MCF 10A (cell line): ENCODE measurements around the gene BORCS5. TPM values are rescaled to one million over a fixed set of nuclear protein-coding genes. Genes with fewer than 3 reads are reported as not detected.

Experiments used
- BruUV-seq: library from RNA; stranded (reverse); fragments of 400-500 nt; replicated peaks from 2 replicates; lab custom pipeline; 2021; lab: Mats Ljungman, UMichigan
- CTCF ChIA-PET: fragments of 300-600 bp; sonication (Branson Sonifier 250); formaldehyde crosslinking; extraction: SDS; loops from one replicate; lab custom pipeline; 2021; ENCODE audit warnings: antibody characterized with exemption, inconsistent platforms; lab: Yijun Ruan, JAX
- POLR2A ChIA-PET: fragments of 300-600, 350-650 bp; sonication (Branson Sonifier 250); formaldehyde crosslinking; extraction: SDS; loops from one replicate; lab custom pipeline; 2020; ENCODE audit warnings: antibody characterized with exemption, inconsistent platforms; lab: Yijun Ruan, JAX
- DNase-seq: peaks from one replicate; pipeline ENCODE4 v3.0.0-alpha.2; 2018; ENCODE audit not compliant: unreplicated experiment
- H3K27ac Mint-ChIP-seq: one replicate; pipeline ENCODE4 v1.8.0; 2022; ENCODE audit warnings: mild to moderate bottlenecking, low read depth, mixed read lengths; ENCODE audit not compliant: unreplicated experiment
- H3K27me3 Mint-ChIP-seq: one replicate; pipeline ENCODE4 v1.8.0; 2022; ENCODE audit warnings: mixed read lengths; ENCODE audit not compliant: insufficient read depth, unreplicated experiment
- H3K36me3 Mint-ChIP-seq: one replicate; pipeline ENCODE4 v1.8.0; 2022; ENCODE audit warnings: mild to moderate bottlenecking, moderate library complexity, mixed read lengths; ENCODE audit not compliant: insufficient read depth, unreplicated experiment
- H3K4me1 Mint-ChIP-seq: one replicate; pipeline ENCODE4 v1.8.0; 2022; ENCODE audit warnings: mixed read lengths; ENCODE audit not compliant: insufficient read depth, unreplicated experiment
- H3K4me3 Mint-ChIP-seq: one replicate; pipeline ENCODE4 v1.8.0; 2022; ENCODE audit warnings: mild to moderate bottlenecking, moderate library complexity, mixed read lengths; ENCODE audit not compliant: unreplicated experiment
- H3K9me3 Mint-ChIP-seq: one replicate; pipeline ENCODE4 v1.8.0; 2022; ENCODE audit warnings: mixed read lengths; ENCODE audit not compliant: unreplicated experiment
- intact Hi-C: fragments of 100-400 bp; cut with micrococcal nuclease; formaldehyde crosslinking; loops from 2 replicates; pipeline ENCODE4 v1.14.1; 2022
- total RNA-seq: library from RNA; stranded (reverse); gene quantifications from 2 replicates; pipeline ENCODE4 v1.2.3, GENCODE V29; 2022
- TF ChIP-seq, protein P1 (sequence below): fragments of 200-600 bp; IDR thresholded peaks from one replicate; pipeline ENCODE4 v1.8.0; 2022; ENCODE audit warnings: antibody characterized with exemption, mild to moderate bottlenecking; ENCODE audit not compliant: unreplicated experiment

BORCS5 gene
- total RNA-seq, 1 experiment from 2014 or later, result 11.0 TPM

DNA sequence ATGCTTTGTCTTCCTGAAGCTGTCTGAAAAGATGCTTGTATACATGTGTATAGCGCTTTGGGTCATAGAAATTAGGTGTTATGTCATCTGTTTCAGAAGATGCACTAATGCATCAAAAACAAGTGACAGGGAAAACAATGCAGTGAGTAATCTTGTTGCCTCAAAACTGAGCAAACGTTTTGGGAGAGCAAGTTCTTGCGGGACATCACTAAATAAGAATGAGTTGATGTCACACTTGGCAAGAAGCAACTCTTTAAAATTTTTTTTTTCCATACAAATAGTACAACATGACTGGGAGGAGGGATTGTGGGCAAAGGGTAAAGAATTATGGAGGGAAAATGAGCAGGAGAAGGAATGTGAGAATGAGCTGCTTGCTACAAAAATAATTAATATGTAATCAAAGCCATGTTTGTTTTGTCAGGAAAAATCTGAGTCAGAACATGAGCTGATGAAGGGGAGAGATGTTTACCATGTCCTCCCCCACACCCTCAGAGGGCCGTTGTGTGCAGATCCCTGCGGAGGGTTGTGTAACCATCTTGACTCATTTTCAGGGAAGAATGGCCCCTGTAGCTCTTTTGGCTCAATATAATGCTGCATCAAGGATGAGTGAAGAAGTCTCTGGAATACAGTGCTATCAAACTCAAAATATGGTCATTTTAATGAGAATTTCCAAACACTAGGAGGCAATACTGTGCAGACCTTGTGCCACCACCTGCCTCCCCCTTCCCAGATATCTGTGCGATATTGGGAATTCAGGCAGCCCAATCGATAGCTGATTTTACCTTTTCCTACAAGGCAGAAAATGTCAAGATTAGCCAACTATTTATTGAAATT lies 41.4 kb downstream of the BORCS5 start:
- intact Hi-C loops, result loop anchor here (1.0 to 5.0 kb wide), 2 partner anchors 34 to 163 kb away; no protein-coding TSS in a partner anchor
- H3K4me3 Mint-ChIP-seq, result peak overlapping the region; percentile 34
- peaks cover 18% of the 10 kb centered on the region for H3K4me1 Mint-ChIP-seq
- ChIA-PET CTCF (interaction anchor here (0.6 to 1.7 kb wide), 20 partner anchors 9 to 338 kb away, joined by 3 to 7 read pairs (median 4); no protein-coding TSS in a partner anchor), POLR2A (interaction anchor here (0.6 to 4.2 kb wide), 25 partner anchors 8 to 323 kb away, joined by 3 to 33 read pairs (median 5); partner anchors contain the start of genes CREBL2 and DUSP16)
- no peaks in the 10 kb centered on the region for H3K9me3 Mint-ChIP-seq
- BruUV-seq, result no TSS peak
- TF ChIP-seq, protein P1, sequence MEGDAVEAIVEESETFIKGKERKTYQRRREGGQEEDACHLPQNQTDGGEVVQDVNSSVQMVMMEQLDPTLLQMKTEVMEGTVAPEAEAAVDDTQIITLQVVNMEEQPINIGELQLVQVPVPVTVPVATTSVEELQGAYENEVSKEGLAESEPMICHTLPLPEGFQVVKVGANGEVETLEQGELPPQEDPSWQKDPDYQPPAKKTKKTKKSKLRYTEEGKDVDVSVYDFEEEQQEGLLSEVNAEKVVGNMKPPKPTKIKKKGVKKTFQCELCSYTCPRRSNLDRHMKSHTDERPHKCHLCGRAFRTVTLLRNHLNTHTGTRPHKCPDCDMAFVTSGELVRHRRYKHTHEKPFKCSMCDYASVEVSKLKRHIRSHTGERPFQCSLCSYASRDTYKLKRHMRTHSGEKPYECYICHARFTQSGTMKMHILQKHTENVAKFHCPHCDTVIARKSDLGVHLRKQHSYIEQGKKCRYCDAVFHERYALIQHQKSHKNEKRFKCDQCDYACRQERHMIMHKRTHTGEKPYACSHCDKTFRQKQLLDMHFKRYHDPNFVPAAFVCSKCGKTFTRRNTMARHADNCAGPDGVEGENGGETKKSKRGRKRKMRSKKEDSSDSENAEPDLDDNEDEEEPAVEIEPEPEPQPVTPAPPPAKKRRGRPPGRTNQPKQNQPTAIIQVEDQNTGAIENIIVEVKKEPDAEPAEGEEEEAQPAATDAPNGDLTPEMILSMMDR, result no peak
- H3K36me3 Mint-ChIP-seq, result no peaks in the 10 kb centered on the region
- DNase-seq, result peak; percentile 97
- peak overlapping the region; percentile 21 for H3K27ac Mint-ChIP-seq
- H3K27me3 Mint-ChIP-seq, result no peaks in the 10 kb centered on the region

DNA sequence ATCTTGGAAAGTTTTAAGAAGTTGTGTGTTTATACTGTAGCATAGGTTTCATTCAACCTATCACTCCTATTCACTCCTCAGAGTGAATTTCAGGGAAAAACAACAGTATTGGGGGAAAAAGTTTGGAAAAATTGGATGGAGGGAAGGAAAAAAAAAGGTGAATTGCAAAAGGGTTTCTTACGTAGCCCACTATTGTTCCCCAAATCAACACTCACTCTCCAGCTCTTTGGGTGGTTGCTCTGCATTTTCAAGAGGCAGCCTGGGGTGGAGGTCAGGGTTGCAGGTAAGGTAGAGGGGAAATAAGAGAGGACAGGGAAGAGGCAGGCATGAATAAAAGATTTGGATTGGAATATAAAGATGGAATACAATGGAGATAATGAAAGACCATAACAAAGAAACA lies 42.3 kb downstream of the BORCS5 start:
- Mint-ChIP-seq H3K4me1 (peaks cover 18% of the 10 kb centered on the region), H3K4me3 (no peak overlapping the region), H3K27ac (no peak overlapping the region), H3K27me3 (no peaks in the 10 kb centered on the region), H3K36me3 (no peaks in the 10 kb centered on the region), H3K9me3 (no peaks in the 10 kb centered on the region)
- no peak for DNase-seq
- CTCF ChIA-PET, result interaction anchor here (0.6 to 1.2 kb wide), 6 partner anchors 12 to 257 kb away, joined by 3 to 5 read pairs (median 3); no protein-coding TSS in a partner anchor
- no TSS peak for BruUV-seq
- intact Hi-C loops, result loop anchor here (5.0 kb wide), 1 partner anchor 33 kb away; no protein-coding TSS in a partner anchor
- TF ChIP-seq, protein P1, result no peak
- POLR2A ChIA-PET, result interaction anchor here (1.2 to 4.2 kb wide), 6 partner anchors 30 to 322 kb away, joined by 3 to 26 read pairs (median 8); partner anchors contain the start of gene DUSP16

DNA sequence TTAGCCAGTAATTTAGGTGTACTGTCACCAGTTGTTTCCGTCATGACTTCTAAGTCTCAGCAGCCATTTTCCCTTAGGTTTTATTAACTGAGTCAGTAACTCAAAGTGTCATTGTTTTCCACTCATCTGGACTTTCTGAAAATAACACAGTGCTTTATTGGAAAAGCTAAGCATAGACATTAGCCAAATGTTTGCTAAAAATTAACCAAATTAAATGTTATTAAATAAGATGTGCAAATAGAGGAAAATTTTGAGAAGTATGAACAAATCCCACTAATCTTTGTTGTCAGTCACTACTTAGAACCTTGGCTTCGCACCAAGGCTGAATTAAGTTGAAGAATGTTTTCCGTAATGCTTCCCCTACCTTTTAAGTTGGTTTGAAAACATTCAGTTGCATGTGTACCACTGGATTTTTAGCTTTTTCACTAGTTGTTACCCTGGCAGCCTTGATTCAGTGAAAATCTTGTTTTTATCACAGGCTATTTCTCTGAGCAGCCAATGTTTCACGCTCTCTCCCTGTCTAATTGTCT lies 43.0 kb downstream of the BORCS5 start:
- TF ChIP-seq, protein P1, result no peak
- no peak for DNase-seq
- ChIA-PET CTCF (interaction anchor here (0.8 to 1.2 kb wide), 2 partner anchors 147 to 201 kb away, joined by 3 read pairs; no protein-coding TSS in a partner anchor), POLR2A (interaction anchor here (0.9 to 4.2 kb wide), 4 partner anchors 23 to 34 kb away, joined by 3 to 26 read pairs (median 10); no protein-coding TSS in a partner anchor)
- Mint-ChIP-seq H3K4me1 (peaks cover 18% of the 10 kb centered on the region), H3K36me3 (no peaks in the 10 kb centered on the region), H3K27me3 (no peaks in the 10 kb centered on the region), H3K27ac (no peak overlapping the region), H3K9me3 (no peaks in the 10 kb centered on the region), H3K4me3 (no peak overlapping the region)
- no TSS peak for BruUV-seq
- intact Hi-C loops, result loop anchor here (5.0 kb wide), 1 partner anchor 32 kb away; no protein-coding TSS in a partner anchor
